NOMO-1 treated with dmso at 0.1 percent for 144 hours (cell line): ENCODE data around the gene AGPAT2.
A peak's percentile ranks its signal among the peaks of the same experiment; 100 is the strongest.

ENCODE experiments used
- DNase-seq: peaks from one replicate; lab custom pipeline; 2025; ENCODE audit not compliant: unreplicated experiment; lab: John Stamatoyannopoulos, UW

The AGPAT2 gene

DNA sequence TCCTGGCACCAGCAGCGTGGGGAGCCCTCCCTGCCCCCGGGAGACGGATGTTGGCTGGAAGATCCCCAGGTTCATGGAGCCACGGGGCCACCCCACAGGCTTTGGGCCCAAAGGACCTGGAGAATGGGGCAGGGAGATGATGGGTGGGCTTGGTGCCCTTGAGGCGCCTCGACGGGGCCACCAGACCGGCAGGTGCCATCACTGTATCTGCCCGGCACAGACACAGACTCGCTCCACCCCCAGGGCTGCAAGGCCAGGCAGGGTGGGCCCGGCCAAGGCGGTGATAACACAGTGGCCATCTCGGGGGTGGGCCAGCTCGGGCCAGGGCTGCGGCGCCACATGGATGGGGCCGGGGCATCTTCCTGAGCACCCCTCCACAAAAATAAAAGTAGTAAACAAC is 59.6 kb downstream of the AGPAT2 start:
- DNase-seq = no peak

- DNase-seq = no peak
Observed at GRCh38 chr9:136626740-136627642, 60.3 kb downstream of the AGPAT2 start.

DNA sequence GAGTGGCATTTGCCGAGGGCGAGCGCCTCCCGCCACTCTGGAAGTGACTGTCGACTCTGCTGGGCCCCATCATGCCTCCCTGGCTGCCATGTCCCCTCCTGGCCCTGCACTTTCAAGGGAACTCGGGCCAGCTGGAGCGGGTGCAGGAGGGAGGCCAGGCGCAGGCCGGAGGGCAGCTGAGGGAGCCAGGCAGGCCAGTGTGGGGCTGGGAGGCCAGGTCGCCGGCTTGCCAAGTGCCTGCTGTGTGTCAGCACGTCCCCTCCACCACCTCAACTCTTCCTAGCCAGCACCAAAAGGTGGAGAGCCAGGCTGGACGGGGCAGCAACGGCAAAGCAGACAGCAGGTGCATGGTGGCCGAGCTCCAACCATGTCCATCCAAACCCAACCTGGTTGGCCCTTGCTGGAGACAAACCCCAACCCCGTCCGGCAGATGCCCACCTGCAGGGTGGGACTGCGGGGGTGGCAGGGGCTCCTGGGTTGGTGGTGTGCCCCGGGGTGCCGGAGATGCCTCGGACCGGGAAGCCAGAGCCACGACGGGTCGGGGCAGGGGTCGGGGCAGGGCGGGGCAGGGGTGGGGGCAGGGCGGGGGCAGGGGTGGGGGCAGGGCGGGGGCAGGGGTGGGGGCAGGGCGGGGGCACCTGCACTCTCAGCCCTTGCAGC is 61.1 kb downstream of the AGPAT2 start:
- DNase-seq = no peak

DNA sequence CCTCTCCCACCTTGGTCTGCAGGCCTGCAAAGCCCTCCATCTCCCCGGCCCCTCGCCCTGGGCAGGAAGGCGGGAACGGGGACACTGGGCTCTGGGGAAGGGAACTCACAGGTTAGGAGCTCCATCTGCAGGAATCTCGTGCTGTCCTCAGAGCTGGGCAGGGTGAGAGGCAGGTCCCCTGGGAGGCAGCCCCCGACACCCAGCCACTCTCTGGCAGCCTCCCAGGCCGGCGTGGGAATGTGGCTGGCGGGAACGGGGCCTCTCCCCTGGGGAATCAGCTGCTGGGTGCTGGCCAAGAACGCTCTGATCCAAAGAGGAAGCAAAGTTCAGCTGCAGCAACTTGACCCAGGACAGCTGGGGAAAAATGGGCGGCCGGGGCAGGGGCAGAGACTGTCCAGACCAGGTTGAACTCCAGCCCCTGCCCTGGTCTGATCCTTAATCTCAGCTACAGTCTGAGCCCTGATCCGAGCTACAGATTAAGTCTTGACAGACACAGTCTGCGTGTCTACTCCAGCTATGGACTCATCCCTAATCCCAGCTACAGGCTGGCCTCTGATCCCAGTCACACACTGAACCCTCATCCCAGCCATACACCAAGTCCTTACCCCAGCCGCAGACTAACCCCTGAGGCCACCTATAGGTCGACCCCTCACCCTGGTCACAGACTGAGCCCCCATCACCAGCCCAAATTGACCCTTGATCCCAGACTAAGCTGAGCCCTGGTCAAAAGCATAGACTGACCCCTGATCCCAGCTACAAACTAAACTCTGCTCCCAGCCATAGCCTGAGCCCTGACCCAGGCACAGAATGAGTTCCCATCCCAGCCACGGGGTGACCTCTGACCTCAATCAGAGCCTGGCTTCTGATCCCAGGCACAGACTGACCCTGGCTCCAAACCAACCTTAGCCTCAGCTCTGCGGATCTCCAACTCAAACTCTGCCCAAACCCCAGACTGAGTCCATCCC is 61.9 kb downstream of the AGPAT2 start:
- no peak for DNase-seq

GRCh38 chr9:136624184-136624951 is 62.9 kb downstream of the AGPAT2 start:
- no peak for DNase-seq

DNA sequence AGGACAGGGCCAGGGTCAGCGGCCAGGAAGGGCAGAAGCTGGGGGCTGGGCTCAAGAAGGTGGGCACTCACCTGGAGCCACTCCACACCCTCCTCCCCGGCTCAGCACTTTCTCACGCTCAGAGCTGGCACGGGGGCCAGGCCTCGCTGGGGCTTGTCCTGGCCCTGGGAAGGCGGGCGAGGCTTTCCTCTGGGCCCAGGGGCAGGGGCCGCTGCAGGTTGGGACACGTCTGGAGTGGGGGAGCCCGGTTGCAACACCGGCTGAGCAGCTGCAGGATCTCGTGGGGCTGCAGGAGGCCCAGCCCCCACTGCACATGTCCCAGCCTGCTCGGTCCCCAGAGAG is 63.4 kb downstream of the AGPAT2 start:
- peak; percentile 68 for DNase-seq
